ENCODE data around the gene RPS25.
A peak's percentile ranks its signal among the peaks of the same experiment; 100 is the strongest.
"Not testable (repeated sequence)": the region's sequence is repeated elsewhere in the genome, so short reads cannot be mapped to it uniquely, and the experiment has no call there.

Gene RPS25

GRCh38 chr11:119018074-119018938 lies at the start of gene RPS25, which contains the start of gene TRAPPC4:
Gene RPS25 (minus strand): TSS chr11:119018343. CDS start chr11:119018284, 59 bp downstream.
Gene TRAPPC4 (plus strand): TSS chr11:119018766. CDS start chr11:119018796, 30 bp downstream.
- peak; percentile 89 for DNase-seq (ENCODE audit: low read depth)

GRCh38 chr11:119067371-119068222 lies 49.5 kb upstream of the RPS25 start, which contains the start of gene VPS11:
Gene VPS11 (plus strand): TSS chr11:119067818. CDS start chr11:119067824, 6 bp downstream.
- DNase-seq (ENCODE audit: low read depth), result peak; percentile 97

- DNase-seq (ENCODE audit: low read depth), result peak; percentile 6
Measured at GRCh38 chr11:119065369-119065768, 47.2 kb upstream of the RPS25 start.

GRCh38 chr11:119062779-119063178 lies 44.6 kb upstream of the RPS25 start:
- DNase-seq (ENCODE audit: low read depth), result no peak

- DNase-seq (ENCODE audit: low read depth), result no peak
Measured at GRCh38 chr11:119061256-119061655, 43.1 kb upstream of the RPS25 start.

GRCh38 chr11:119059128-119059527 lies 41.0 kb upstream of the RPS25 start:
- DNase-seq (ENCODE audit: low read depth), result not testable (repeated sequence)

GRCh38 chr11:119057000-119057769 lies 39.0 kb upstream of the RPS25 start, which contains the start of gene HYOU1:
Gene HYOU1 (minus strand): TSS chr11:119057205. CDS start chr11:119056160, 1,045 bp downstream.
- peak; percentile 99 for DNase-seq (ENCODE audit: low read depth)

GRCh38 chr11:119056421-119056999 lies 38.4 kb upstream of the RPS25 start:
- DNase-seq (ENCODE audit: low read depth), result peak; percentile 7

- DNase-seq (ENCODE audit: low read depth), result no peak
Measured at GRCh38 chr11:119055901-119056300, 37.8 kb upstream of the RPS25 start.

GRCh38 chr11:119054418-119054817 lies 36.3 kb upstream of the RPS25 start:
- no peak for DNase-seq (ENCODE audit: low read depth)

- DNase-seq (ENCODE audit: low read depth), result no peak
Measured at GRCh38 chr11:119052163-119052814, 34.1 kb upstream of the RPS25 start.

GRCh38 chr11:119051440-119052162 lies 33.5 kb upstream of the RPS25 start:
- DNase-seq (ENCODE audit: low read depth), result no peak

- no peak for DNase-seq (ENCODE audit: low read depth)
Measured at GRCh38 chr11:119049081-119049480, 30.9 kb upstream of the RPS25 start.

GRCh38 chr11:119048644-119049043 lies 30.5 kb upstream of the RPS25 start:
- no peak for DNase-seq (ENCODE audit: low read depth)

- no peak for DNase-seq (ENCODE audit: low read depth)
Measured at GRCh38 chr11:119047205-119047604, 29.1 kb upstream of the RPS25 start.

GRCh38 chr11:119046489-119046888 lies 28.3 kb upstream of the RPS25 start:
- DNase-seq (ENCODE audit: low read depth), result no peak

GRCh38 chr11:119044708-119045107 lies 26.6 kb upstream of the RPS25 start:
- DNase-seq (ENCODE audit: low read depth), result no peak

GRCh38 chr11:119042927-119043326 lies 24.8 kb upstream of the RPS25 start:
- DNase-seq (ENCODE audit: low read depth), result no peak

GRCh38 chr11:119041821-119042514 lies 23.8 kb upstream of the RPS25 start:
- no peak for DNase-seq (ENCODE audit: low read depth)

All from stimulated activated CD8-positive, alpha-beta memory T cell treated with anti-CD3 and anti-CD28 coated beads, Interleukin-4, amount 100 ng/mL, for 24 hours (primary cell).